ENCODE results near the gene RBM23. TPM values are rescaled to one million over a fixed set of nuclear protein-coding genes. Genes with fewer than 3 reads are reported as not detected.

The RBM23 gene
- total and polyA plus RNA-seq, 2 of the 8 experiments (the other 6 are each of a cell fraction or from before 2014, with no cell fraction given) = 41.2 to 43.3 TPM

- TF ChIP-seq KDM1A (IDR thresholded peaks at IDR 0.05; ENCODE audit: borderline replicate concordance, low read length) = no peak
- TF ChIP-seq RFX5 (IDR thresholded peaks at IDR 0.05; ENCODE audit: borderline replicate concordance, low read depth, low read length) = no peak
These were observed 37.0 kb upstream of the RBM23 start (continued) for GRCh38 chr14:22955702-22956569.
